Suprapubic skin (tissue), 3 donors: ENCODE measurements around the gene TSPAN14.

Source experiments
- EP300 ChIP-seq: sonication (generic); formaldehyde crosslinking; IDR thresholded peaks from one replicate; pipeline ENCODE4 v1.6.1; 2017; ENCODE audit warnings: antibody characterized with exemption
- POLR2A ChIP-seq, 2 donors: fragments of 450-650 bp; IDR thresholded peaks; one replicate each; pipeline ENCODE4 v1.6.1; 2017; ENCODE audit warnings: antibody characterized with exemption in 2 of 2, mild to moderate bottlenecking in 2 of 2, moderate library complexity in 2 of 2
- TF ChIP-seq, protein P1 (sequence below), 2 donors: fragments of 200-600 bp in 1 of 2; fragments of 450-650 bp in 1 of 2; sonication (generic) in 1 of 2; IDR thresholded peaks; one replicate each; pipeline ENCODE4 v1.5.1; 2016 to 2019; ENCODE audit warnings: antibody characterized with exemption in 2 of 2, mild to moderate bottlenecking in 1 of 2, moderate library complexity in 1 of 2

DNA sequence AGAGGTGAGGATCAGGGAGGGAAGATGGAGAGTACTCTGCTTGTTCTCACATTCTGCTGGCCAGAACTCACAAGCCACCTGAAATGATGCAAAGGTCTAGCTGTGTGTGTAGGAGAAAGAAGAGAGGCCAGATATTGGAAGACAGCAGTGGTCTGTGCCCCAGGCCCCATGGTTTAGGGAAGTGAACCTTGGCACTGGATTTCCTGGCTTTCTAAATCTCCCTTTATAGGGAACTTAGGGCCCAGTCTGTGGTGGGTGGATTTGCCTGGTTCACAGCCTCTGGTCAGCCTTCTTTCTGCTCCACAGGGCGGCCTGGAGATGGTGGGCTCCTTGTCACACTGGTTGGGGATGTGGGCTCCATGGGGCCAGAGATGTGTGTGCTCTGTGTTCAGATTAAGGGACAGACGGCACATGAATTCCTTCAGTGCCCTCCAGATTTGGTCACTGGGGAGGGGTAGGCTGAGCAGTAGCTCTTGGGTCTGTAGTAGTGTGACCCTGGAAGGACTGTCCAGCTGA lies 74.1 kb downstream of the TSPAN14 start:
- TF ChIP-seq, protein P1, sequence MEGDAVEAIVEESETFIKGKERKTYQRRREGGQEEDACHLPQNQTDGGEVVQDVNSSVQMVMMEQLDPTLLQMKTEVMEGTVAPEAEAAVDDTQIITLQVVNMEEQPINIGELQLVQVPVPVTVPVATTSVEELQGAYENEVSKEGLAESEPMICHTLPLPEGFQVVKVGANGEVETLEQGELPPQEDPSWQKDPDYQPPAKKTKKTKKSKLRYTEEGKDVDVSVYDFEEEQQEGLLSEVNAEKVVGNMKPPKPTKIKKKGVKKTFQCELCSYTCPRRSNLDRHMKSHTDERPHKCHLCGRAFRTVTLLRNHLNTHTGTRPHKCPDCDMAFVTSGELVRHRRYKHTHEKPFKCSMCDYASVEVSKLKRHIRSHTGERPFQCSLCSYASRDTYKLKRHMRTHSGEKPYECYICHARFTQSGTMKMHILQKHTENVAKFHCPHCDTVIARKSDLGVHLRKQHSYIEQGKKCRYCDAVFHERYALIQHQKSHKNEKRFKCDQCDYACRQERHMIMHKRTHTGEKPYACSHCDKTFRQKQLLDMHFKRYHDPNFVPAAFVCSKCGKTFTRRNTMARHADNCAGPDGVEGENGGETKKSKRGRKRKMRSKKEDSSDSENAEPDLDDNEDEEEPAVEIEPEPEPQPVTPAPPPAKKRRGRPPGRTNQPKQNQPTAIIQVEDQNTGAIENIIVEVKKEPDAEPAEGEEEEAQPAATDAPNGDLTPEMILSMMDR (IDR thresholded peaks at IDR 0.05): no peak
- TF ChIP-seq POLR2A (IDR thresholded peaks at IDR 0.05): no peak
- TF ChIP-seq EP300: no peak
